ENCODE results near the gene TPRG1L. TPM values are rescaled to one million over a fixed set of nuclear protein-coding genes. Genes with fewer than 3 reads are reported as not detected.

Gene TPRG1L
- total RNA-seq, 1 donor from 2014 or later, result 7.0 TPM

GRCh38 chr1:3673381-3674099, 48.7 kb downstream of the TPRG1L start:
- Mint-ChIP-seq H3K4me3 (ENCODE audit: low read depth) (no peak overlapping the region), H3K36me3 (ENCODE audit: low read depth) (no peaks in the 10 kb centered on the region), H3K9me3 (no peaks in the 10 kb centered on the region), H3K4me1 (ENCODE audit: low read depth) (peaks cover 8% of the 10 kb centered on the region), H3K27ac (no peak overlapping the region), H3K27me3 (ENCODE audit: low read depth) (peaks cover 1% of the 10 kb centered on the region)
- intact Hi-C loops (cut with micrococcal nuclease), result no loop called here
- DNase-seq (ENCODE audit: low spot score), result no peak

GRCh38 chr1:3674100-3675094, 49.6 kb downstream of the TPRG1L start:
- H3K27me3 Mint-ChIP-seq (ENCODE audit: low read depth), result peaks cover 3% of the 10 kb centered on the region
- peaks cover 8% of the 10 kb centered on the region for H3K4me1 Mint-ChIP-seq (ENCODE audit: low read depth)
- no peaks in the 10 kb centered on the region for H3K36me3 Mint-ChIP-seq (ENCODE audit: low read depth)
- no peak for DNase-seq (ENCODE audit: low spot score)
- H3K4me3 Mint-ChIP-seq (ENCODE audit: low read depth), result no peak overlapping the region
- intact Hi-C loops (cut with micrococcal nuclease), result no loop called here
- no peak overlapping the region for H3K27ac Mint-ChIP-seq
- H3K9me3 Mint-ChIP-seq, result no peaks in the 10 kb centered on the region

- Mint-ChIP-seq H3K36me3 (ENCODE audit: low read depth) (no peaks in the 10 kb centered on the region), H3K4me3 (ENCODE audit: low read depth) (no peak overlapping the region), H3K27me3 (ENCODE audit: low read depth) (peaks cover 2% of the 10 kb centered on the region), H3K4me1 (ENCODE audit: low read depth) (peaks cover 8% of the 10 kb centered on the region), H3K9me3 (no peaks in the 10 kb centered on the region), H3K27ac (no peak overlapping the region)
- DNase-seq (ENCODE audit: low spot score), result no peak
- intact Hi-C loops (cut with micrococcal nuclease), result no loop called here
Observed at GRCh38 chr1:3675436-3675835, 50.6 kb downstream of the TPRG1L start.

- no peak for DNase-seq (ENCODE audit: low spot score)
- Mint-ChIP-seq H3K4me3 (ENCODE audit: low read depth) (no peak overlapping the region), H3K27ac (no peak overlapping the region)
Observed at GRCh38 chr1:3676581-3677470, 52.0 kb downstream of the TPRG1L start.

GRCh38 chr1:3677484-3677883, 52.7 kb downstream of the TPRG1L start:
- Mint-ChIP-seq H3K9me3 (no peaks in the 10 kb centered on the region), H3K27ac (no peak overlapping the region), H3K4me1 (ENCODE audit: low read depth) (peaks cover 8% of the 10 kb centered on the region), H3K36me3 (ENCODE audit: low read depth) (no peaks in the 10 kb centered on the region), H3K27me3 (ENCODE audit: low read depth) (peaks cover 2% of the 10 kb centered on the region), H3K4me3 (ENCODE audit: low read depth) (no peak overlapping the region)
- intact Hi-C loops (cut with micrococcal nuclease), result no loop called here
- DNase-seq (ENCODE audit: low spot score), result no peak

More at GRCh38 chr1:3676581-3677470, 52.0 kb downstream of the TPRG1L start:
- Mint-ChIP-seq H3K4me1 (ENCODE audit: low read depth) (peaks cover 8% of the 10 kb centered on the region), H3K36me3 (ENCODE audit: low read depth) (no peaks in the 10 kb centered on the region), H3K27me3 (ENCODE audit: low read depth) (peaks cover 2% of the 10 kb centered on the region), H3K9me3 (no peaks in the 10 kb centered on the region)
- intact Hi-C loops (cut with micrococcal nuclease), result no loop called here

GRCh38 chr1:3678361-3679097, 53.7 kb downstream of the TPRG1L start:
- intact Hi-C loops (cut with micrococcal nuclease), result no loop called here
- Mint-ChIP-seq H3K27ac (no peak overlapping the region), H3K4me3 (ENCODE audit: low read depth) (no peak overlapping the region), H3K27me3 (ENCODE audit: low read depth) (peaks cover 2% of the 10 kb centered on the region), H3K9me3 (no peaks in the 10 kb centered on the region), H3K4me1 (ENCODE audit: low read depth) (peaks cover 8% of the 10 kb centered on the region), H3K36me3 (ENCODE audit: low read depth) (no peaks in the 10 kb centered on the region)
- no peak for DNase-seq (ENCODE audit: low spot score)

GRCh38 chr1:3679098-3679555, 54.3 kb downstream of the TPRG1L start:
- Mint-ChIP-seq H3K4me3 (ENCODE audit: low read depth) (no peak overlapping the region), H3K27ac (no peak overlapping the region), H3K27me3 (ENCODE audit: low read depth) (peaks cover 2% of the 10 kb centered on the region), H3K36me3 (ENCODE audit: low read depth) (no peaks in the 10 kb centered on the region), H3K4me1 (ENCODE audit: low read depth) (peaks cover 8% of the 10 kb centered on the region), H3K9me3 (no peaks in the 10 kb centered on the region)
- intact Hi-C loops (cut with micrococcal nuclease), result no loop called here
- no peak for DNase-seq (ENCODE audit: low spot score)

Other genes starting within 250 kb of the TPRG1L start
- gene ARHGEF16, start 170.3 kb upstream of the TPRG1L start, total RNA-seq, result not detected in 2 replicates
- gene MEGF6, start 13.5 kb upstream of the TPRG1L start, total RNA-seq, result 1.7 and 1.9 TPM in 2 replicates
- 38.7 and 42.2 TPM in 2 replicates for gene WRAP73, start 25.1 kb downstream of the TPRG1L start, total RNA-seq
- gene TP73, start 27.5 kb downstream of the TPRG1L start, total RNA-seq, result 2.4 and 2.5 TPM in 2 replicates
- 0.07 TPM in 1 of 2 replicates, not detected in the other for gene CCDC27, start 127.4 kb downstream of the TPRG1L start, total RNA-seq
- gene SMIM1, start 147.7 kb downstream of the TPRG1L start, total RNA-seq, result 1.4 and 2.3 TPM in 2 replicates
- 40.4 and 41.3 TPM in 2 replicates for gene LRRC47, start 171.5 kb downstream of the TPRG1L start, total RNA-seq
- gene CEP104, start 232.2 kb downstream of the TPRG1L start, total RNA-seq, result 35.4 and 49.9 TPM in 2 replicates
- gene DFFB, start 232.5 kb downstream of the TPRG1L start, total RNA-seq, result 15.2 and 17.3 TPM in 2 replicates

Data from activated T-helper 2 cell treated with anti-CD3 and anti-CD28 coated beads, Interferon-gamma antibody, Interleukin-2, Interleukin-4, amounts not matched to agents 10 μg/mL and 5 μg/mL and 100 μg/mL, durations not matched to agents 14 hours and 24 hours and 36 hours (primary cell).